A172 (cell line): ENCODE data around the gene MAGI1. TPM values are rescaled to one million over a fixed set of nuclear protein-coding genes. Genes with fewer than 3 reads are reported as not detected.
"Not testable (repeated sequence)": the region's sequence is repeated elsewhere in the genome, so short reads cannot be mapped to it uniquely, and the experiment has no call there.

Source experiments
- DNase-seq: peaks from one replicate; pipeline ENCODE4 v3.0.0-alpha.2; 2015; ENCODE audit warnings: low spot score
- total RNA-seq: library from RNA; depleted of rRNA; stranded (reverse); fragments of >200 nt; shearing (Covaris generic); gene quantifications from 2 replicates; pipeline ENCODE4 v1.2.3, GENCODE V29; 2014

The MAGI1 gene
- total RNA-seq, 1 experiment from 2014 or later: 4.7 TPM

GRCh38 chr3:65534805-65535204 lies 503.9 kb downstream of the MAGI1 start:
- no peak for DNase-seq

GRCh38 chr3:65532749-65533148 lies 506.0 kb downstream of the MAGI1 start:
- DNase-seq: no peak

GRCh38 chr3:65532215-65532614 lies 506.5 kb downstream of the MAGI1 start:
- no peak for DNase-seq

- no peak for DNase-seq
Measured at GRCh38 chr3:65531499-65531898, 507.2 kb downstream of the MAGI1 start.

DNA sequence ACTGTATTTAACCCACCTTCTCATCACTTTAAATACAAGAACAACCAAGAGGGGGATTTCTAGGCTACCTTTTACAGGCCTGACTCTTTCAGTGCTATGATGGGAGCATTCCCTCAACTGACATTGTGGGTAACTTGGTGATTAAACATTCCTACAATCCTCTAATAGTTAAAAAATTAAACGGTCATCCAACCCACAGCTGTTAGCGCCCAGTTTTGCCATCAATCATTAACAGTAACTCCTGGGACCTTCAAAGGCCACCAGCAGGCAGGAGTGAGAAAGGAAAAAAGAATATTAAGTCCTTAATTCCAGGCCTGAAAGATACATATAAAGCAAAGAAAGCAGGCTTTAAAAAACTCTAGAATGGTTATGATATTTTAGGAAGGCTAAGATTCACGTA lies 512.1 kb downstream of the MAGI1 start:
- DNase-seq: no peak

DNA sequence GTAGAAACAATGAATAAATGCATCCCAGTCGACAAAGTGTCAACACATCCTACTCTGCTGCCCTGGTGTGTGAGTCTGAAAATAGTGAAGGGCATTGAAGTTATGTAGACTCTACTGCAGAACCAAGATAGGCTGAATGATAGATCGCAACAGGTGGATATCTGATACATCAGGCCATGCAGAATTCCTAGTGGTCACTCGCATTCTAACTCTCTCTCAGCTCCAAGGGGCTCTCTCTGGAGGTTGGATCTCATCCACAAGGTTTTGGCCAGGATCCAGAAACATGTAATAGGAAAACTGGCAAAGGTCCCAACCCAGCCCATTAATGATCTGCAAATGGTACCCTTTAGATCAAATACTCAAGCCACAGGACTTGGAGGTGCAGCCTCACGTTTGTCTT lies 514.1 kb downstream of the MAGI1 start:
- DNase-seq: no peak

DNA sequence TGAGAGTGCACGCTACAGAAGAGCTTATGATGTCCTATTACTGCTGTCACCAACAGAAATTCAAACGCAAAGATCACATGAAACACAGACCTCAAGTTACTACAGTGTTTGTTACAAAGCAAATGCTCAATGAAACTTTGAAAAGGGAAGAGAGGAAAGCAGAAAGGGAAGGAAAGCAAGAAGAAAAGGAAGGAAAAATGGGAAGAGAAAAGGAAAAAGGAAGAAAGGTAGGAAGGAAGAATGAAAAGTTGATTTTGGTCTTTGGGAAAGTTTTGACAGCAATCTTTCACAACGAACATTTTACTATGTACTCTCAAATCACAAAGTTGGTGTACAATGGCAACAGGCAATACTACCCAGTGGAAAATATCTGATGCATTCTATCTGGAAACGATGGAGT lies 514.8 kb downstream of the MAGI1 start:
- no peak for DNase-seq

DNA sequence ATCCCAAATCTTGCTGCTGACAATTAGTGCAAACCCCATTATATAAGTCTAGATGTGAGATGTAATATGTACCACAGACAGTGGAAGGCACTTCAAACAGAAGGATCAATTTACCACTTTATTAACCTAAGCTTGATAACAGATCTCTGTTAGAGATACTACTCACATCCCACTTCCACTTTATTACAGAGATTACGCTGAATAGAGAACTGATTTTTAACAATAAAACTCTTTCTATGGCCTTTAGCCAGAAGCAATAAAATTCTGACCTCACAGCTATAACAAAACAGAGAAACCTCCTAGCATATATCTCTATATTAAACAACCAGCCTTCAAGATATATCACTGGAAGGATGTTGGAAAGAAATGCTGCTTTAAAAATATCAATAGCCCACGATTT lies 517.7 kb downstream of the MAGI1 start:
- DNase-seq: no peak

DNA sequence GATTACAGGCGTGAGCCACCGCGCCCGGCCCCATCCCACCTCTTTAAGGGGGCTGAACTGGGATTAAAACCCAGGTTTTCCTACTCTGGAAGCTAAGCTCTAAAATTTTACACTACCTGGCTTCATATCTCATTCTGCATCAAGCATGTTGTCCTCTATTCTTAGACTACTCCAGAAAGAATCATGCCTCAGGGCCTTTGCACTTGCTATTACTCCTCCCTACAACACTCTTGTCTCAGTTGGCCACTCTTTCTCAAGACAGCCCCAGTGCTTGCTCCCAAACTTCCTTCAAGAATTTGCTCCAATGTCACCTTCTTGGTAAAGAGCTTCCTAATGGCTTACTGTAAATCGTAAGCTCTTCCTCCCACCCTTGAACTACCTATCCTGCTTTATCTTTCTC lies 521.7 kb downstream of the MAGI1 start:
- no peak for DNase-seq

DNA sequence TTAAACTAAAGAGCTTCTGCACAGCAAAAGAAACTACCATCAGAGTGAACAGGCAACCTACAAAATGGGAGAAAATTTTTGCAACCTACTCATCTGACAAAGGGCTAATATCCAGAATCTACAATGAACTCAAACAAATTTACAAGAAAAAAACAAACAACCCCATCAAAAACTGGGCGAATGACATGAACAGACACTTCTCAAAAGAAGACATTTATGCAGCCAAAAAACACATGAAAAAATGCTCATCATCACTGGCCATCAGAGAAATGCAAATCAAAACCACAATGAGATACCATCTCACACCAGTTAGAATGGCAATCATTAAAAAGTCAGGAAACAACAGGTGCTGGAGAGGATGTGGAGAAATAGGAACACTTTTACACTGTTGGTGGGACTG lies 524.4 kb downstream of the MAGI1 start:
- DNase-seq: not testable (repeated sequence)

GRCh38 chr3:65509423-65509794 lies 529.3 kb downstream of the MAGI1 start:
- DNase-seq: not testable (repeated sequence)

DNA sequence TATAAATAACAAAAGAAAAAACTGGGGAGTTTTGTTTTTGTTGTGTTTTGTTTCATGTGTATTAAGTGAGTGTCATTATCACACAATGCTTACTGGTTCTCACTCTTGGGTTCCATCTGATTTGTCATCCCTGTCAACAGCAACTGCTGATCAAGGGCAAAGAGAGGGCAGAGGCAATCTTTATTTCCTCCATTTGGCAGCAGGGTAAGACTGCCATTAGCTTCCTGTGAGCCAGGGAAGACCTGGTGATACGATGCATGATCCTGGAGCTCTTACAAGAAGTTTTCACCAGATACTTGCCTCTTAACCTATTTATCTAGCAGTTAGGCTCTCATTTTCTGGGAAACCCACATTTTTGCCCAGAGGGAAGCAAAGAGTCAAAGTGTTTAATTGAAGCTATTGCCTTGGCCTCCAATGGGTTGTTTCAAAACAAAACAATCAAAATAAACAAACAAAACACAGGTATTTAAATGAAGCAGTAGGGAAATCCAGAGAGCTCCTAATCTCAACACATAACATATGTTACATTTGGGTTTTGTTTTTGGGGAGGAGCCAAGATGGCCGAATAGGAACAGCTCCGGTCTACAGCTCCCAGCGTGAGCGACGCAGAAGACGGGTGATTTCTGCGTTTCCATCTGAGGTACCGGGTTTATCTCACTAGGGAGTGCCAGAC lies 529.8 kb downstream of the MAGI1 start:
- no peak for DNase-seq

GRCh38 chr3:65507437-65507836 lies 531.3 kb downstream of the MAGI1 start:
- DNase-seq: no peak

- DNase-seq: no peak
Measured at GRCh38 chr3:65503776-65504175, 534.9 kb downstream of the MAGI1 start.

GRCh38 chr3:65502526-65502925 lies 536.2 kb downstream of the MAGI1 start:
- no peak for DNase-seq

DNA sequence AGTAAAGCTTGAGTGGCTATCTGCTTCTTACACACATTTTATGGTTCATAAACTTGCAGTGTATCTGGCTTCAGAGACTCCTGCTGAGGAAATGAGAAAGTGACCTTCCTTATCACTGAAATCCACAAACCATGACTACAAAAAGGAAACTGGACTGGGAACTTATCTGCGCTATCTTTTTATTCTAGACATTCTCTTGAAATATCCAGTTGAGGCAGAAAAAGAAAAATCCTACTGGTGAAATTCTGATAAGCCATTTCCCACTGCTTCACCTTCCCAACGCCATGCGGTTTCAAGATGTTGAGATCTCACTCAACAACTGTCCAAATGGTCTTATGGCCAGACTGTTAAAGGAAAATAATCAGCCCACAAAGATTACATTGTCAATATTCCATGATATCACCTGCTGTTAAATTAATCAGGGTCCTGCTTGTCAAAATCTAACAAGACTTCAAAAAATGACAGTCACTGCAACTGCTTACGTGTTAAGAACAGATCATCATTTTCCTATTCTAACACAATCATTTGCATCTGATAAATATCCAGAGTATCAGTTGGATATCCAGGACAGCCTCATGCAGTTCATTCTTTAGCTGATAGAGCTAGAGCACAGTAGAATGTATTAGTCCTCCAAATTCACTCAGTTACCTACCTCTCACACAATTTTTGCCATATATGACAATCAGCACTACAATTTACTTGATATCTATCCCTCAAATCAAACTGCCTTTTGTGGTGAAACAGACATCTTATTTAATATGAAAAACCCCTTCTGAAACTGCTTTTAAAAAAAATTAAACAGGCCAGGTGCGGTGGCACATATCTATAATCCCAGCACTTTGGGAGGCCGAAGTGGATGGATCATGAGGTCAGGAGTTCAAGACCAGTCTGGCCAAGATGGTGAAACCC lies 538.1 kb downstream of the MAGI1 start:
- DNase-seq: no peak

- DNase-seq: no peak
Measured at GRCh38 chr3:65497846-65498245, 540.9 kb downstream of the MAGI1 start.

- DNase-seq: no peak
Measured at GRCh38 chr3:65497236-65497635, 541.5 kb downstream of the MAGI1 start.

DNA sequence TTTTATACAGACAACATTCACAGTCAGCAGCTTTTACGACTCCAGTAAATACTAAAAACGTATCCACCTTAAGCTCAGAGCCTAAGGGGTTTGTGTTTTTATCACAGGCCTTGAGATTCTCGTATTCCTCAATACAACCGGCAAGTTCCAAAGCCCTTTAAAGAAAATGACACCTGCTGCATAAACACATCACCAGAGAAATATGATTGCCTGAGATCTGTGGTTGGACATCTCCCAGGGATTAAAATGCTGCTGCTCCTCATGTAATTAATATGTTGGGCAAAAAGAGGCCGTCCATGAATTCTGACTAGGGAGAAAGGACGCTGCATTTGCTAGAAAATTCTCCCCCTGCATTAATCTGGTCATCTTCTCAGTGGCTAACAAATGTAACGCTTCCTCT lies 544.8 kb downstream of the MAGI1 start:
- no peak for DNase-seq

- no peak for DNase-seq
Measured at GRCh38 chr3:65493371-65493882, 545.3 kb downstream of the MAGI1 start.

DNA sequence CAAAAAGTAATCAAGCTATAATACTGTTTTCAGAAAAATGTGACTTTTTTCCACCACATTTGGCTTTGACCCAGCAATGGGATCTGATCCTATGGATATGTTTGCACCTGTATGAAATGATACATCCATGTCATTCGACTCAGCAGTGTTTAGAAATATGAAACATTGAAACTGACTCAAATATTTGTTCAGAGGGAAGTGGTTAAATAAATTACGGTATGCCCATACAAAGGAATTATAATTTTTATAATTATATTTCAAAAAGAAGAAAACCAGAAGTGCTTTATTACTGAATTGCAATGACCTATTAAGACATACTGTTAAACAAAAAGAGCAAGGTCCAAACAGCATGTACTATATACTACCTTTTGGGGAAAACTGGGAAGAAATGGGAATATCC lies 546.5 kb downstream of the MAGI1 start:
- no peak for DNase-seq

GRCh38 chr3:65490114-65490513 lies 548.6 kb downstream of the MAGI1 start:
- DNase-seq: no peak

DNA sequence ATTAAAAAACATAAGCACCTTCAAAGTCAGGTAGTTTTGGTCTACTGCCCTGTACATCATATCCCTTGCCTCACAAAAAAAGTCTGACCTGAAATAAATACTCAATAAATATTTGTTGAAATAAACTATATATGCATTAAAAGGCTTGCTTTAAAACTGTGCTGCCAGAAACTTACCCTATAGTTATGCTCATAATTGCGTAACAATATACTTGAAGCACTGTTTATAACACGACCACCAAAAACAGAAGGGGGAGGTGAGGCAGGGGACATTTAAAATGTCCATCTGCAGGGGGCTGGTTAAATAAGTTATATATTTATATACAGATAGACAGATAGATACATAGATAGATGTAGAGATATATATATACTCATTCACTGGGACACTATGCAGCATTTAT lies 549.5 kb downstream of the MAGI1 start:
- DNase-seq: no peak
